Measurements from ENCODE around the gene LRRC4. TPM values are rescaled to one million over a fixed set of nuclear protein-coding genes. Genes with fewer than 3 reads are reported as not detected.

The LRRC4 gene
- total RNA-seq, 1 experiment from 2014 or later = 10.4 TPM

DNA sequence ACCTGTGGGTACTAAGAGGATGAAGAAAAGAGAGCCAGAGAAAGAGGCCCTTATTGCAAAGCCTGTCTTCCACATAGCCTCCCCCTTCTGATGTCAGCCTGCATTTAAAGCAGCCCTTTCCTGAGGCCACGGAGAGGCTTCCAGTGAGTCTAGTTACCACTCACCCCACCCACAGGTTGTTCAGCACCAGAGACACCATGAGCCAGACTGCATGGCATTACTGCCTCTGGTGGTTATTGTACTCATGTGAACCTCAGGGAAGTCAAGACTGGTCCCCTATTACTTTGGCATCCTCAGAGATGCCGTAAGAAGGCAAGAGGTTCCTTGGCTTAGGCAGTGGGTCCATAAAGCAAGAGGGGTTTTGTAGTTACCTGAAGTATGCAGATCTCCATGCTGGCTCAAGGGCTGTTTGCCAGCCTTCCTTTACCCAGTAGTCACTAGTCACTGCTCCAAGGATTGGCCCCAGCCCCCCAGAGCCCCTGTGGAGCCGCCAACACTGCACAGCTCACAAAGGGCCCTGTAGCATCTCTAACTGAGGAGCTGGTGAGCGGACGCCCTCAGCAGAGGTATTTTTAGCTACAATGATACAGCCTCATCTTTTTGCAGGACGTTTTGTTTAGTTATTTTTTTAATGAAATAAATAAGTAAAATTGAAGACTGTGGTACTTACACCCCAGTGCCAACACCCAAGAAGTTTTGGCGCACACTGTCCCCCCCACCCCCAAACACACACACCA is 20.7 kb downstream of the LRRC4 start:
- H2BK20ac ChIP-seq (ENCODE audit: low read depth, low read length, poor library complexity, severe bottlenecking) = no peak overlapping the region
- H3K4me2 ChIP-seq (ENCODE audit: insufficient read depth, insufficient read length, low read length) = no peak overlapping the region
- no peak overlapping the region for H3K4ac ChIP-seq (ENCODE audit: low read depth, low read length)
- WGBS (ENCODE audit: extremely low coverage, insufficient read length, low lambda C conversion rate) = no CpG with 5 or more reads among the region's 7 CpGs
- Mint-ChIP-seq H3K9me3 (no peaks in the 10 kb centered on the region), H3K4me1 (peaks cover 32 to 35% of the 10 kb centered on the region in 2 experiments), H3K36me3 (ENCODE audit: insufficient read depth in 1 of 3, low read depth in 3 of 3) (peaks cover 0 to 4% (median 0%) of the 10 kb centered on the region in 3 experiments; a peak in 3 of 7 replicates), H3K27ac (no peak overlapping the region; a peak in 1 of 7 replicates), H3K27me3 (ENCODE audit: low read depth) (no peaks in the 10 kb centered on the region; the same call in 1 of the 2 replicates), H3K4me3 (no peak overlapping the region)
- no peak overlapping the region for H2BK120ac ChIP-seq (ENCODE audit: low read depth, low read length, poor library complexity, severe bottlenecking)
- no peak overlapping the region for H3K27ac ChIP-seq (ENCODE audit: insufficient read length, low read depth, low read length)
- H3K14ac ChIP-seq (ENCODE audit: insufficient read depth, low read length) = no peak overlapping the region
- no peak overlapping the region for H2AFZ ChIP-seq (ENCODE audit: low read length)
- no peak overlapping the region for H3K18ac ChIP-seq (ENCODE audit: insufficient read length, low read depth, low read length)
- no peak for DNase-seq
- H4K91ac ChIP-seq (ENCODE audit: insufficient read length, low read depth, low read length) = no peak overlapping the region
- H3K79me1 ChIP-seq (ENCODE audit: insufficient read depth, low read depth, low read length, poor library complexity, severe bottlenecking) = no peaks in the 10 kb centered on the region
- no peak overlapping the region for H2BK12ac ChIP-seq (ENCODE audit: insufficient read length, low read depth, low read length)
- TF ChIP-seq, protein P1, sequence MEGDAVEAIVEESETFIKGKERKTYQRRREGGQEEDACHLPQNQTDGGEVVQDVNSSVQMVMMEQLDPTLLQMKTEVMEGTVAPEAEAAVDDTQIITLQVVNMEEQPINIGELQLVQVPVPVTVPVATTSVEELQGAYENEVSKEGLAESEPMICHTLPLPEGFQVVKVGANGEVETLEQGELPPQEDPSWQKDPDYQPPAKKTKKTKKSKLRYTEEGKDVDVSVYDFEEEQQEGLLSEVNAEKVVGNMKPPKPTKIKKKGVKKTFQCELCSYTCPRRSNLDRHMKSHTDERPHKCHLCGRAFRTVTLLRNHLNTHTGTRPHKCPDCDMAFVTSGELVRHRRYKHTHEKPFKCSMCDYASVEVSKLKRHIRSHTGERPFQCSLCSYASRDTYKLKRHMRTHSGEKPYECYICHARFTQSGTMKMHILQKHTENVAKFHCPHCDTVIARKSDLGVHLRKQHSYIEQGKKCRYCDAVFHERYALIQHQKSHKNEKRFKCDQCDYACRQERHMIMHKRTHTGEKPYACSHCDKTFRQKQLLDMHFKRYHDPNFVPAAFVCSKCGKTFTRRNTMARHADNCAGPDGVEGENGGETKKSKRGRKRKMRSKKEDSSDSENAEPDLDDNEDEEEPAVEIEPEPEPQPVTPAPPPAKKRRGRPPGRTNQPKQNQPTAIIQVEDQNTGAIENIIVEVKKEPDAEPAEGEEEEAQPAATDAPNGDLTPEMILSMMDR (conservative IDR thresholded peaks at IDR 0.05) = peak; percentile 46; the same call in 2 of the 3 replicates
- no peaks in the 10 kb centered on the region for H3K9me3 ChIP-seq (ENCODE audit: control insufficient read depth, low read depth, low read length)
- no peak overlapping the region for H2AK5ac ChIP-seq (ENCODE audit: insufficient read length, low read length)
- no peak overlapping the region for H2BK5ac ChIP-seq (ENCODE audit: insufficient read length, low read length)
- no peaks in the 10 kb centered on the region for H3K27me3 ChIP-seq (ENCODE audit: insufficient read depth, low read length)
- H4K8ac ChIP-seq (replicated peaks; ENCODE audit: insufficient read length, low read depth, low read length) = no peak overlapping the region
- H4K5ac ChIP-seq (ENCODE audit: insufficient read length, low read depth, low read length) = no peak overlapping the region
- H3K9ac ChIP-seq (ENCODE audit: extremely low read depth, insufficient read length, low read length) = no peak overlapping the region
- H3K4me1 ChIP-seq (ENCODE audit: insufficient read depth, low read length) = no peaks in the 10 kb centered on the region; the same call in 1 of the 2 replicates
- no peak overlapping the region for H2BK15ac ChIP-seq (ENCODE audit: low read depth, low read length)
- H3K79me2 ChIP-seq (ENCODE audit: insufficient read depth, low read length) = no peaks in the 10 kb centered on the region
- H3K56ac ChIP-seq (ENCODE audit: insufficient read length, low read depth, low read length) = no peak overlapping the region
- H3T11ph ChIP-seq (ENCODE audit: low read length) = no peak overlapping the region
- no peak overlapping the region for H3K23ac ChIP-seq (ENCODE audit: insufficient read length, low read depth, low read length)
- no peaks in the 10 kb centered on the region for H3K23me2 ChIP-seq (ENCODE audit: insufficient read length, low read depth, low read length, poor library complexity, severe bottlenecking)
- no peaks in the 10 kb centered on the region for H4K20me1 ChIP-seq (ENCODE audit: control insufficient read depth, insufficient read depth, insufficient read length)
